Spleen (tissue), 7 donors: ENCODE data around the gene CCNB1IP1.

Experiments used
- CTCF ChIP-seq, 11 experiments: fragments of 200-600 bp in 7 of 11; fragments of 450-650 bp in 4 of 11; sonication (generic) in 4 of 11; IDR thresholded peaks in 8 of 11; conservative IDR thresholded peaks in 3 of 11; 1 replicate in 7 of 11; 2 replicates in 4 of 11; pipeline versions ENCODE4 v1.4.0 to v1.8.0; 2016 to 2021; ENCODE audit warnings: antibody characterized with exemption in 11 of 11, inconsistent platforms in 4 of 11, mild to moderate bottlenecking in 1 of 11
- POLR2A ChIP-seq, 3 donors: fragments of 450-650 bp; IDR thresholded peaks; one replicate each; pipeline ENCODE4 v1.5.1; 2017; ENCODE audit warnings: antibody characterized with exemption in 3 of 3, mild to moderate bottlenecking in 1 of 3
- donor health status: DM: no; HTN: no; CAD: no; lungs with moderate emphysema.
- donor health status: DM: no; HTN: no; CAD: no.
- donor health status: DM: no; HTN: no; CAD: no.

GRCh38 chr14:20302042-20302755 is 30.9 kb downstream of the CCNB1IP1 start:
- TF ChIP-seq CTCF (IDR thresholded peaks at IDR 0.05 in 8 of 11, conservative IDR thresholded peaks at IDR 0.05 in 3 of 11) (no peak), POLR2A (IDR thresholded peaks at IDR 0.05) (no peak)
